Pons (tissue), 1 donor: ENCODE data around the gene KRT2.

ENCODE experiments used
- DNase-seq: peaks from one replicate; pipeline ENCODE4 v3.0.0-alpha.2; 2016; ENCODE audit warnings: low spot score

The KRT2 gene

DNA sequence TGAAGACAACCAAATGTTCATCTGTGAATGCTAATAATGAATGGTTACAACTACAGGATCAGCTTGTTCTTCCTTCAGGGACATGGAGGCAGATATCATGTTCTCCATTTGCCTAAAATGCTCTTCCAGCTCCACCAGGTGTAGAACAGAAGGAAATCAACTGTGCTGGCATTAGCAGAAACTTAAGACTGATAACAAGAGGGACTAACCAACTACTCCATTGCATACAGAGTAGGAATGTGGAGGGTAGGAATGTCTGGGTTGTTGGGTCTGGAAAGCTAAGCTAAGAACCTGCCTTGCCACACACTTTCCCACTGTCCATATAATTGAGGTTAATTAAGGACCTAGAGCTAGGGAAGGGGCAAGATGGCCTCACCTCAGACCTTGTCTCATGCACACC, 11.4 kb upstream of the KRT2 start:
- no peak for DNase-seq

- DNase-seq = no peak
Observed at GRCh38 chr12:52662918-52663229, 10.9 kb upstream of the KRT2 start.

GRCh38 chr12:52662093-52662917, 10.3 kb upstream of the KRT2 start:
- DNase-seq = no peak

- no peak for DNase-seq
Observed at GRCh38 chr12:52661668-52662067, 9.7 kb upstream of the KRT2 start.

GRCh38 chr12:52660934-52661499, 9.0 kb upstream of the KRT2 start:
- no peak for DNase-seq

GRCh38 chr12:52659951-52660350, 7.9 kb upstream of the KRT2 start:
- DNase-seq = no peak

DNA sequence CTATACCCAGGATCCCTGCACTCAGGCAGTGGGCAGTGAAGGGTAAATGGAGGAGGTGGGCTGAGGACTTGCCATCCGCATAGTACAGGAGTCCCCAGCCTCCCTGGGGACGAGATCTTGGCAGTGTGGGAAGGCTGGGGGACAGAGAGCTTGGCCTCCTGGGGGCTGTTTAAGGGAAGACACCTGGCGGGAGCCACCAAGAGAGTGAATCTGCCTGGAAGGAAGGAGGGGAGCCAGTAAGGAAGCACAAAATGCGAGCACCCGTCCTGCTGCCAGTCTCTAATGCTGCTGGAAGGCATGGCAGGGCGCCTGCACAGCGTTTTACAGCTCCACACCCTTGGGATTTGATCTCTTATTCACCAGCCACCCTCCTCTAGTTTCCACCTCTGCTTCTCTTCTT, 7.4 kb upstream of the KRT2 start:
- no peak for DNase-seq

DNA sequence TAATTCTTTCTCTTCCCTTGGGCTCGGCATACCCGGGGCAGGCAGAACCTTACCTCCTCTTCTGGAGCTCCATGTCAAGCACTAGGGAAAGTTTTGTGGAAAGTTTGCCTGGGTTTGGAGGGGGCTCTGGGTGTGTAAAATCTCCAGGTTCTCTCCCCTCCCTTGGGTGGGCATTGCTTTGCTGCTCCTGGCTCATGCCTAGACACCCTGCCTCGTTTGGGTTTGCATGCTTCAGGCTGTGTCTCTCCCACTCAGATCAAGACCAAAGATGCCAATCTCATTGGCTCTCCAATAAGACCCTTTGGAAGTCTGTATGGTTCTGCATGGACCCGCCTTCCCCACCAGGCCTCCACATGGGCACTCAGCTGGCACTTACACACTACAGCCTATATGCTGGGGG, 6.2 kb upstream of the KRT2 start:
- no peak for DNase-seq

GRCh38 chr12:52657250-52657902, 5.4 kb upstream of the KRT2 start:
- no peak for DNase-seq

DNA sequence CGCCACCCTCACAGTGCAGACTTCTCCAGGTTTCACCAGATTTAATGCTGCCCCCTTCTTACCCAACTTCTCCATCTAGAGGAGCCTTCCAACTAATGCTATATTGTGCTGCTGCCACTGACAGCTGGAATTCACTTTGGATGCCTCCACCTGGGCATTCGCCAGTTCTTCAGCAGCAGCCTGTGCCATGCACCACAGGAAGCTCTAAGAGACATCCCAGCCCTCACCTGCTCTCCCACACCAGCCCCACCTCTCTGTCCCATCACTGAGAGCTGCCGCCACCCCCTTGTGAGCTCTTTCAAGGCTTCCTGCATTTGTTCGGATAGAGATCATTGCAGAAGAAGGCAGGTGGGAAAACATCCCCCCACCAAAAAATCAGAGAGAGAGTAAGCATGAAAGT, 4.6 kb upstream of the KRT2 start:
- no peak for DNase-seq

- DNase-seq = no peak
Observed at GRCh38 chr12:52655720-52656124, 3.7 kb upstream of the KRT2 start.

DNA sequence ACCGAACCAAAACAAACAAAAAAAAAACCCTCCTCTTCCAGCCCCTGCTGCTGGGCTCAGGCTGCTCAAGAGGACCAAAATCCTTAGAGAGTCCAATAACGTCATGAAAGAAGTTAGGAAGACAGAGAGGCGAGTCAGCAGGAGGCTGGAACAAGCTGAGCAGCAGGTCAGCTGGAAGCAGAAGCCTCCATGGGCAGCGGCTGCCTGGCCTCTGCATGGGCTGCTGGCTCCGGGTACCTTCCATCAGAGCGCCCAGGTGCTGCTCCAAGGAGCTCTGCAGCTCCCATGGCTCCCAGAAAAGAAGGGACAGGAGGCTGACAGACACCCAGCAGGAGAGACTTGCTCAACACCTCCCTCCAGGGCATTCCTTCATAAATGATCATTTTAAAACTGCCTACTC, 3.2 kb upstream of the KRT2 start:
- DNase-seq = no peak

DNA sequence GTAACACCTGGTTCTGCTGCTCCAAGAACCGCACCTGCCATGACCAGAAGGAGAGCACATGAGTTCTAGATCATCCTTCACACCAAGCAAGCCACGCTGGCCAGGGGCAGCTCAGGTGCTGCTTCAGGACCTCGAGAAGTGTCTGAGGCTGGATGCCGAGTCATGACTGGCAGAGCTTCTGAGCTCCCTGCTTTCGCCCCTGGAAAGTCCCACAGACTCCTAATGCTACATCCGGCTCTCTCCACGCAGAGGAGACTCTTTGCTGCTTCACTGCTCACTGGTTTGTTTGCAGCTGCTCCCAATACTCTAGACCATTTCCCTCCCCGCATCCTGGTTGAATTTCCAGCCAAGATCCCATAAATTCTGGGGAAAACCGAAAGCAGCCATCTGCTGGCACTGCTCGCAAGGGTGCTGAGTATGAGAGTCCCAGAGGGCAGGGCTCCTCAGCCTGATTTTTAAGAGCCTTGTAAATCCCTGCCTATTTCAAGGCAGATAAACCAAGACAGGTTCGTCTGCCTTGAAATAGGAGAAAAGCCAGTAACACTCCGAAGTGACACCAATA, 1.4 kb downstream of the KRT2 start:
- no peak for DNase-seq

DNA sequence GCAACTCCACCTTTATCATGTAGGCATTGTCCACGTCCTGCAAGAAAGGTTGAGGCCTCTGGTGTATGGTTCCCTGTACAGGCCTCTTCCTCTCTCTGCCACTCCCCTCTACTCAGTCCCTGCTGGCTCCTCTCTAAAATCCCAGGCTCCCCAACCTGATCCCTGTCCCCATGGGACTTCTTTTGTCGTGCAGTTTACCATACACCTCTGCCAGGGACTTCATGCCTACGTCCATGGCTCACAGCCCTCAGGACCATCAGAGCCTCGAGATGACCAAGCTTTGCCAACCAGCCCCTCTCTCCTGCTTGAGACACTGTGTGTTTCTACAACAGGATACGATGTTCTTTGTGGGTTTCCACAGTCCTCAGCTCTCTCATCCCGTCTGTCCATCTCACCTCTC, 2.9 kb downstream of the KRT2 start:
- DNase-seq = no peak

DNA sequence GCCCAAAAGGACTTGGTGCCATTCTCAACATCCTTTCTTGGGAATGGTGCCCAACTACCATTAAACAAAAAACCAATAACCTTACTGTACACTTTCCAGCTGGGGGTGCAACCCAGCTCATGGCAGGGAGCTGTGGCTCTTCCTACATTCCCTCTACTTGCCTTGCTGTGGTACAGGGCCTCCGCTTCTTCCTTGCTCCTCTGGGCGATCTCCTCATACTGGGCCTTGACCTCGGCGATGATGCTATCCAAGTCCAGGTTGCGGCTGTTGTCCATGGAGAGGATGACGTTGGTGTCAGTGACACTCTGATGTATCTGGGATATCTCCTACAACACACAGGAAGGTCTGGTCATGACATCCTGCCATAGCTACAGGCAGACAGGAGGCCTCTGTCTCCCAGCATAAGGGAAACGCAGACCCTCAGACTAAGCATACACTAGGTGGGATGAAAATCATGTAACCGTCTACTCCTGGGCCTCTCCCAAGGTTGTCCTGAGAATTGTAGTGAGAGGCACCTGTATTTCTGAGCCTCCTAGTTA, 3.9 kb downstream of the KRT2 start:
- DNase-seq = no peak

DNA sequence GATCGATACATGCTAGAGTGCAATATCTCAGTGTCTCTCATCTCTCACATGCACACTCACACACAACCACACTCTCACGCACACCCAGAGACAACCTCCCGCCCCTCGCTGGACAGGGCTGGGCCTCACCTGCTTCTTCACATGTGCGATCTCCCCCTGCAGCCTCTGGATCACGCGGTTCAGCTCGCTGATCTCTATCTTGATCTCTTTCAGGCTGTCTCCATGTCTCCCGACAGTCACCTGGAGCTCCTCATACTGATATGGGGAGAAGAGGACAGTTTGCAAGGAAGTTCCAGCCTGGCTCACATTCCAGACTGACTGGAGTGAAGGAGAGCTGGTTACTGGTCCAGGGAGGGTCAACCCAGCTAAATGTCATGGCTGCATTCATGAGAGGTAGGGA, 4.4 kb downstream of the KRT2 start:
- no peak for DNase-seq

DNA sequence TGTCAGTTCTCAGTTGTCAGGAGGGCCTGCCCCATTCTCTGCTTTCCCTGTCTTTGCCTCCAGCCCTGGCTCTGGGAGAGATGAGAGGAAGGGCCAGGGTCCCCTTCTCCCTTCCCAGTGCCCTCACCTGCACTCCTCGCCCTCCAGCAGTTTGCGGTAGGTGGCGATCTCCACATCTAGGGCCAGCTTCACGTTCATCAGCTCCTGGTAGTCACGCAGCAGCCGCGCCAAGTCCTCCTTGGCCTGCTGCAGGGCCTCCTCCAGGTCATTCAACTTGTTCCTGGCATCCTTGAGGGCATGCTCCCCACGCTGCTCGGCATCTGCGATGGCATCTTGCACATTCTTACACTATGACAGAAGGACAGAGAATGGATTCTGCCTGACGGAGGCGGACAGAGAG, 5.4 kb downstream of the KRT2 start:
- DNase-seq = no peak

- no peak for DNase-seq
Observed at GRCh38 chr12:52645982-52646381, 6.0 kb downstream of the KRT2 start.

GRCh38 chr12:52645120-52645761, 6.8 kb downstream of the KRT2 start:
- DNase-seq = no peak

DNA sequence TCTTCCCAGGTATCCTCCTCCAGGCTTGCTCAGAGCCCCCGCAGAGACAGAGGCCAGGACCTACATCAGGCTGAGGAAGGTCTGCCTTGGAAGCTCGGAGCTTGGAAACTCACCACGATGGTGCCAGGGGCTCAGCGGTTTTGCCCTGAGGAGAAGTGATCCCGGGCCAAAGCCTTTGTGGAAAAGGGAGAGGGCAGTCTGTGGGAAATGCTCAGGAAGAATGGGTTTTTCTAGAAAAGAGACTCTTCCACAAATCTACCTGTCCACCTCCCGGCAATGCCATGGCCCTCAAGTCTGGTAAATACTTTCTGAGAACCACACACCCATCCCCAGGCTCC, 8.0 kb downstream of the KRT2 start:
- DNase-seq = no peak

- DNase-seq = no peak
Observed at GRCh38 chr12:52643233-52644077, 8.6 kb downstream of the KRT2 start.

GRCh38 chr12:52641468-52641867, 10.5 kb downstream of the KRT2 start:
- DNase-seq = no peak
